Bone marrow (tissue), 2 donors: ENCODE measurements around the gene ARHGAP27.
"Not testable (repeated sequence)": the region's sequence is repeated elsewhere in the genome, so short reads cannot be mapped to it uniquely, and the experiment has no call there.

Experiments
- DNase-seq, 2 donors: peaks; one replicate each; lab custom pipeline; 2025; lab: John Stamatoyannopoulos, UW

The ARHGAP27 gene

GRCh38 chr17:45446872-45447625, 14.4 kb upstream of the ARHGAP27 start:
- DNase-seq, result not testable (repeated sequence)

- DNase-seq, result peak in 1 of 2 donors; percentile 71
These were observed 13.5 kb upstream of the ARHGAP27 start for GRCh38 chr17:45445901-45446743.

DNA sequence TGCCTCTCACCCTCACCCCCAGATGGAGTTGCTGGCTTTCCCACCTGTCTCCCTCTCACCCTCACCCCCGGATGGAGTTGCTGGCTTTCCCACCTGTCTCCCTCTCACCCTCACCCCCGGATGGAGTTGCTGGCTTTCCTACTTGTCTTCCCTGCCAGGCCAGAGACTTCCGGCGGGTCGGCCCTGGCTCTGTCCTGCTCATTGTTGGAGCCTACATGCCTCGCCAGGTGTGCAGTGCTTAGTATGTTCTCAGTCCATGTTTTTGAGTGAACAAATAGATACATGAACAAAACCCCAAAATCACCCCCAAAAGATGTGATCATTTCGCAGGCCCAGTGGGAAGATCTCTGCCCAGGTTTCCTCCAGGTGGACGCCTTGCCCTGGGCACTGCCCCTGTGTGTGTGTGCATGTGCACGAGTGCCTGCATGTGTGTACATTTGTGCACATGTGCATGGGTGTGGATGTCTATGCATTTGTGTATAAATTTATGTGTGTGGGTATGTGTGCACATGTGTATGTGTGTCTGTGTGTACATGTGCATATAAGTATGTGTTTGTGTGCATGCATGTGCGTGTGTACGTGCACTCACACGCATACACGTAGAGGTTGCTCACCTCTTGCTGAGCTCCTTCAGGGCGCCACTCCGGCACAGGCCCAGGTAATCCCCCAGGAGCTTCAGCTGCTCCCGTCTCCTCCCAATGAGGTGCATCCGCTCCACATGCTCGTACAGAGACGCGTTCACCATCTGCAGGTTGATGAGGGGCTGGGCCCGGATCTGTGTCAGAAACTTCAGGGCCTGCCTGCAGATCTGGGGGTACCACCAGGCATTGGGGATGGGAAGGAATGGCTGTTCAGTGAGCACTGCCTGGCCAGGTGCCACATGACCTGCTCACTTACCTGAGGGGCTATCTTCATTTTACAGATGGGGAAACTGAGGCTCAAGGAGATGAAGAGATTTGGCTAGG, 12.5 kb upstream of the ARHGAP27 start:
- not testable (repeated sequence) for DNase-seq

- not testable (repeated sequence) for DNase-seq
These were observed 11.6 kb upstream of the ARHGAP27 start for GRCh38 chr17:45444301-45444700.

GRCh38 chr17:45443371-45444260, 10.9 kb upstream of the ARHGAP27 start:
- not testable (repeated sequence) for DNase-seq

DNA sequence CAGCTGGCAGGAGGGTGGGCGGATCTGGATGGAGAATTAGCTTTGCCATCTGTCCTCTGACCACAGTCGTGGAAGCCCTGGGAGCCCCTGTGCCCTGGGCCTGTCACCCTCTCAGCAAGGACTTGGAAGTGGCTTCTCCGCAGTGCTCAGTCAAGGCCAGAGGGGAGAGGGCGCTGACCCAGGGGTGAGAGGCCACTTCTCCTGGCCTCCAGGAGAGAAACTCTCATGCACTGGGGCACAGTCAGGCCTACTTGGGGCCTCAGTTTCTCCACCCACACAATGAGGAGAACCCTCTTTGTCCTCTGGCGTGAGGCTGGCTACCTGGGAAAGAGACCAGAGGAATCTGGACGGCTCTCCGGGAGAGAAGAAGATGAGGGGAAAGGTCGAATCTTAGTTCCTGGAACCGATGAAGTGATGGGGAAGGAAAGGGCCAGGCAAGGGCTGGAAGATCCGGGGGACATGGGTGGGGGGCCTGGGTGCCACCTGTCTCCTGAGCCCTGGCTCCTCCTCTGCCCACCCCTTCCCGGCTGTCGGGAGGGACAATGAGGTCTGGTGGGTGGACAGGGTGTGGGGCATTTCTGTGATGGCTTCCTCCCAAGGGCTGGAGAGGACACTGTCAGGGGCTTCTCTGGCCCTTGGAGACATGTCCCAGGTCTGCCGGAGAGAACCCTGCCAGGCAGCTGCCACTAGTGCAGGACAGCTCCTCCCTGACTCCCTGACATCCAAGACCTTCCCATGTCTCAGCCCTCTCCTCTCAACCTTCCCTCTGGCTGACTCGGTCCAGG, 9.0 kb upstream of the ARHGAP27 start:
- DNase-seq, result no peak

DNA sequence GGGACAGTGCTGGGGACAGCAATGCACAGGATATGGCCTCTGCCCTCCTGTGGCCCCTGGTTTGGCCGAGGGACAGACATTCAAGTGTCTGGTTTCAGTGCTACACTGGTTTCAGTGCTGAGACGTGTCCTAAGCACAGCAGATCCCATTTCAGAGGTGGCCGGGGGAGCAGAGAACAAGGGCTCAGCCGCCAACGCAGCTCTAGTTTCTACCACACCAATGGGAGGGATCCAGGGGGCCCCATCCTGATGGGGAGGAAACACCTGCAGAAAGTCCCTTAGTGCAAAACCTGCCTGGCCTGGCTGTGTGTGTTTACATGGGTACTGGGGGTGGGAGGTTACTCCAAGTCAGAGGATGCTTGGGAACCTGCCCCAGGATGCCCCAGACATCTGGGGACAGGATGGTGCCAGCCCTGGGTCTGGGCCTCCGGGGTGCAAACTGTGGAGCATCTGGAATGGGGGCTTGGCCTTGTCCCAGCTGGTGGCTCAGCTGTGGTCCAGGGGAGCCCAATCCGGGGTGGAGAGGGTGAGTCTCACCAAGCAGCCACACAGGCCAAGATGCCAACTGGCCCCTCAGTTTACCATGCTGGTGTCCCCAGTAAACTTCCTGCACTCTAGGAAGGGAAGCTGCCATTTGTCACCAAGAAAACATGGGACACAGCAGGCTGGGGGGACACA, 8.3 kb upstream of the ARHGAP27 start:
- not testable (repeated sequence) for DNase-seq

DNA sequence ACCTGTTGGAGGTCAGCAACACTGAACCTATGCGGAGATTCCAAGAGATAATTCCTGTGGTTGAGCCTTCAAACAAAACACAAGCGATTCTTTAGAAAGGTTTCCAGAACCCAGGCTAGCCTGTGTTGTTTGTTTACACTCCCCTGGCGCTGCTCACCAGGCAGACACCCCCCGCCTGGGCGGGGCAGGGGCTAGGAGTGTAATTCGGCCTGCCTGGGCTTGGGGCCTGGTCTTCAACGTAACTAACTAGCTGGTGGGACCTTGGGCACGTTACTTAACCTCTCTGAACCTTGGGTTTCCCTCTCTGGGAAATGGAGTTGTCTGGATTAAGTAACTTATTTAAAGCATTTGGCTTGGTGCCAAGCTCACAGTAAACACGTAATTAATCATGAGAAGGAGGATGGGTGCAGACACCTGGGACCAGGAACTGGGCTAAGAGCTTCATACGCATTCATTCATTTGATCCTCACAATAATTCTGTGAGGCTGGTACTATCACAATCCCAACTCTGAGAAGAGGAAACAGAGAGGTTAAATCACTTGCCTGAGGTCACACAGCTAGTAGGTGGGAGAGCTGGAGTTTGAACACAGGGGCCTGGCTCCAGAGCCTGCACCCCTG, 7.6 kb upstream of the ARHGAP27 start:
- no peak for DNase-seq

- no peak for DNase-seq
These were observed 6.4 kb upstream of the ARHGAP27 start for GRCh38 chr17:45438931-45439610.

DNA sequence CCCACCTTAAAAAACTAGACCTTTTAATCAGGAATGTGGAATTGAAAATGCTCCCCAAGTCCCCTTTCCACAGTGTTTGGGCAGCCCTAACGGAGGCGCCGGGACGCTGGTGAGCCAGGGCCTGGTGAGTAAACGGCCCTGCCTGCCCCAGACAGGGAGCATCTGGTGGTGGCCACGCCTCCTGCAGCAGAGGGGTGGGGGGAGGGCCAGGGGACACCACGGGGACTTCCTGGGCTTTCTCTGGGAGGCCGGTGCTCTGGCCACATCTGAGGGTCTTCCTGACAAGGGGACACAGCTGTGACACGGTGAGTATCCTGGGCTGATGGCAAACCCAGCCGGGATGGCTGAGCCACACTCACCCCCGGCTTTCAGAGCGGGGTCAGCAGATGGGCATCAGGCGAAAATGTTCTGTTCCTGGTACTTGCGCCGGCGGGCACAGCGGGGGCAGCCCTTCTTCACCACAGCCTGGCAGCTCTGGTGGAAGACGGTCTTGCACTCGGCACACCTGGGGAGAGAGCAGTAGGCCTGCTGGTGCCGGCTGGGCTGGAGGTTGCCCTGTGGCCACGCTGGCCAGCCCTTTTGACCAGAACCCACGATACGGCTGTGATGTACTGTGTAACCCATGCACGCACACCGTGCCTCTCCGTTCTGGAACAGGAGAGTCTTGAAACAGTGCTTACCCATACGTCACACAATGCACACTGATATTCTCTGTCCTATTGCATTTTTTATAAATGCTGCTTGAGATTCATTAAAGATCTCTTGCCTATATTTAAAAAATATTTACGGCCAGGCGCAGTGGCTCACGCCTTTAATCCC, 5.0 kb upstream of the ARHGAP27 start:
- no peak for DNase-seq

GRCh38 chr17:45436625-45437464, 4.2 kb upstream of the ARHGAP27 start:
- DNase-seq, result no peak

GRCh38 chr17:45436161-45436560, 3.5 kb upstream of the ARHGAP27 start:
- DNase-seq, result no peak

- no peak for DNase-seq
These were observed 2.8 kb upstream of the ARHGAP27 start for GRCh38 chr17:45435481-45435880.

DNA sequence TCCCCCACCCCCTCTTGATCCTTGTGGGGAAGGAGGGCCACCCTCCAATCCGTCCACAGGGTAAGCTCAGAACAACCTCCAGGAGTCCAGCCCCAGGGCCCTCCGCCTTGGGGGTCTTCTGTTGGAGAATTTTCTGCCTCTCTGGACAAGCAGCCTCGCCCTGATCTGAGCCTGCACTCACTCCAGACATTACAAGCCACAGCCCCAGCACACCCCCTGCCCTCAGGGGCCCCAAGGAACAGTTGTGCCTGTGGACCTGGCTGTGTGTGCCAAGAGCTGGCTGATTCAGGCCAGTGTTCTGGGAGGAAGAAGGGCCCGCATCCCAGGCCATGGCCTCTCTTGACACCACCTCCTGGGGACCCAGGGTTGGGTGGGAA, 477 bp upstream of the ARHGAP27 start:
- DNase-seq, result no peak

GRCh38 chr17:45431531-45432404, 902 bp downstream of the ARHGAP27 start:
- DNase-seq, result peak in 1 of 2 donors; percentile 25
